Coronary artery (tissue), 2 donors: Measurements from ENCODE around the gene LRFN2.

Experiments used
- DNase-seq: peaks from one replicate; pipeline ENCODE4 v3.0.0-alpha.2; 2017; ENCODE audit warnings: low spot score
- H3K27ac ChIP-seq, 2 donors: fragments of 200-600 bp; sonication (generic); one replicate each; pipeline ENCODE4 v1.5.1; 2016 to 2019
- H3K4me3 ChIP-seq: fragments of 200-600 bp; sonication (generic); 2 replicates; pipeline ENCODE4 v1.5.1; 2016; ENCODE audit warnings: mild to moderate bottlenecking, moderate library complexity
- CTCF ChIP-seq: fragments of 200-600 bp; sonication (generic); IDR thresholded peaks from one replicate; pipeline ENCODE4 v1.5.1; 2019; ENCODE audit warnings: antibody characterized with exemption

Gene LRFN2

GRCh38 chr6:40559056-40559455 is 28.1 kb downstream of the LRFN2 start:
- Histone ChIP-seq H3K27ac (no peak overlapping the region), H3K4me3 (no peak overlapping the region)
- no peak for DNase-seq
- TF ChIP-seq CTCF, result no peak

GRCh38 chr6:40558102-40558501 is 29.1 kb downstream of the LRFN2 start:
- H3K27ac ChIP-seq, result no peak overlapping the region
- TF ChIP-seq CTCF, result no peak
- DNase-seq, result no peak
- no peak overlapping the region for H3K4me3 ChIP-seq

GRCh38 chr6:40556881-40557280 is 30.3 kb downstream of the LRFN2 start:
- DNase-seq, result no peak
- H3K27ac ChIP-seq, result no peak overlapping the region
- no peak for TF ChIP-seq CTCF
- H3K4me3 ChIP-seq, result no peak overlapping the region

GRCh38 chr6:40556023-40556422 is 31.1 kb downstream of the LRFN2 start:
- H3K27ac ChIP-seq, result no peak overlapping the region
- H3K4me3 ChIP-seq, result no peak overlapping the region
- no peak for TF ChIP-seq CTCF
- no peak for DNase-seq

- no peak for DNase-seq
- Histone ChIP-seq H3K4me3 (no peak overlapping the region), H3K27ac (no peak overlapping the region)
- no peak for TF ChIP-seq CTCF
These were observed 32.1 kb downstream of the LRFN2 start for GRCh38 chr6:40555092-40555491.

GRCh38 chr6:40552941-40553340 is 34.2 kb downstream of the LRFN2 start:
- H3K4me3 ChIP-seq, result no peak overlapping the region
- TF ChIP-seq CTCF, result no peak
- no peak for DNase-seq
- H3K27ac ChIP-seq, result no peak overlapping the region

- no peak for TF ChIP-seq CTCF
- DNase-seq, result no peak
- H3K27ac ChIP-seq, result no peak overlapping the region
- H3K4me3 ChIP-seq, result no peak overlapping the region
These were observed 35.1 kb downstream of the LRFN2 start for GRCh38 chr6:40551966-40552505.
